HL-60/S4 treated with retinoic acid at 250 ng/mL for 4 days and 3 days (cell line): ENCODE results near the gene MYOG.

Experiments used
- in situ Hi-C: fragments of 300-500 bp; cut with MboI; formaldehyde crosslinking; loops from 2 replicates; pipeline ENCODE4 v1.7.0; 2022; ENCODE audit warnings: low sequenced_read_pairs

Gene MYOG

DNA sequence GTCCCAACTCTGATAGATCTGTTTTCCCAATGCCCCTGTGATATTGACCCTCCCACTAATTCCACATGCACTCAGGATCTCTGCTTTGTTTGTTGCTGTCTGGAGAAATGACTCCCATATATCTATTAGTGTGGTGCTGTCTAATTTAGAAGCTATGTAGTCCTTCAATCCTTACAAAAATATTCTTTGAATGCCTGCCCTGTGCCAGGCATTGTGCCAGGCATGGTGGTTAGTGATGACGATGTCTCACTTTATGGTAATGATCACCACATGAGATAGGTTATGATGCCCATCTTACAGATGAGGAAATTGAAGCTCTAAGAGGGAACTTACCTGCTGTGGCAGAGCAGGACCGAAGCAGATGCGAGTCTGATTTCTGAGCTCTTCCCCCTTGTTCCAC lies 12.9 kb downstream of the MYOG start:
- in situ Hi-C loops = no loop called here

GRCh38 chr1:203072002-203072602 lies 13.7 kb downstream of the MYOG start:
- in situ Hi-C loops = no loop called here

- in situ Hi-C loops = no loop called here
Measured at GRCh38 chr1:203069030-203069747, 16.6 kb downstream of the MYOG start.

DNA sequence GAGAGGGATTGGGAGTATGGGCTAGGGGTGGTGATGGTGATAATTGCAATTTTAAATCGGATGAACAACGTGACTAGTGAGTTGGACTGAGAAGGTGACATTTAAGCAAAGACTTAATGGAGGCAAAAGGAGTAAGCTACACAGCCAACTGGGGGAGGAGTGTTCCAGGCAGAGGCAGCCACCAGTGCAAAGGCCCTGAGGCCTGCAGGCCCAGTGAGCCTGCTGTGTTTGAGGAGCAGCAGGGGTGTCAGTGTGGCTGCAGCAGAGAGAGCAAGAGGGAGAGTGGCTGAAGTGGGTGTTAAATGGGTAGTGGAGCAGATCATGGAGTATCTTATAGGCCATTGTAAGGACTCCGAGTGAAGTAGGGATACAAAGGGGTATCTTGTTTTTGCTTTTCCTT lies 18.8 kb downstream of the MYOG start:
- in situ Hi-C loops = no loop called here

GRCh38 chr1:203065986-203066385 lies 19.8 kb downstream of the MYOG start:
- in situ Hi-C loops = no loop called here

- in situ Hi-C loops = no loop called here
Measured at GRCh38 chr1:203065191-203065590, 20.6 kb downstream of the MYOG start.

DNA sequence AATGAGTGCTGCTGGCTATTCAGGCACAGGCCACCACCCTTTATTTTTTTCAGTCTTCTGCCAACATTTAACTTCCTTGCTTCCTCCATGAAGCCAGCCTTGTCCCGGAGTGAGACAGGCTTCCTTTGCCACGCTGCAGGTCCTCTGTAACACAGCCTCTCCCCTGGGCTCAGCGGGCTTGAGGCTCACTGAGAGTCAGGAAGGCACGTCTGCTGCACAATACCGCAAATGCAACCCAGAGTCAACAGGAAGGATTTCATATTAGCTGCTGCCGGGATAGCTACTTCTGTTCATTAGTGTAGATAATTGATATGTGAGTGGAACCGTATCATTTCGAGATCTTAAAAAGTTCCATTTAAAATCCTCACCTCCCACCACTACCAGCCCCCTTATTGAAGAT lies 22.5 kb downstream of the MYOG start:
- in situ Hi-C loops = no loop called here

DNA sequence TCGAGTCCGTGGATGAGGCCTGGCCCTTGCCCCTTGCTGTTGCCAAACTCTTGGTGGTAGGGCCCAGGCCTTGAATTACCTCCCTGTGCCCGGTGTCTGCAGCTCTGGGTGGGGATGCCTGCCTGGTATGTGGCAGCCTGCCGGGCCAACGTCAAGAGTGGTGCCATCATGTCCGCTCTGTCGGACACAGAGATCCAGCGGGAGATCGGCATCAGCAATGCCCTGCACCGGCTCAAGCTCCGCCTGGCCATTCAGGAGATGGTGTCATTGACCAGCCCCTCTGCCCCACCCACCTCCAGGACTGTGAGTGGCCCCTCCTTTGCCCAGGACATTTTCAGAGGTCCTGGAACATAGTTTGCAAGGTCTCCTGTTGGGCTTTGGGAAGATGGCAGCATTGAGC lies 25.7 kb downstream of the MYOG start:
- in situ Hi-C loops = no loop called here

GRCh38 chr1:203059485-203059884 lies 26.3 kb downstream of the MYOG start:
- in situ Hi-C loops = no loop called here

GRCh38 chr1:203058676-203058935 lies 27.2 kb downstream of the MYOG start:
- in situ Hi-C loops = no loop called here

GRCh38 chr1:203057911-203058675 lies 27.7 kb downstream of the MYOG start:
- in situ Hi-C loops = no loop called here

DNA sequence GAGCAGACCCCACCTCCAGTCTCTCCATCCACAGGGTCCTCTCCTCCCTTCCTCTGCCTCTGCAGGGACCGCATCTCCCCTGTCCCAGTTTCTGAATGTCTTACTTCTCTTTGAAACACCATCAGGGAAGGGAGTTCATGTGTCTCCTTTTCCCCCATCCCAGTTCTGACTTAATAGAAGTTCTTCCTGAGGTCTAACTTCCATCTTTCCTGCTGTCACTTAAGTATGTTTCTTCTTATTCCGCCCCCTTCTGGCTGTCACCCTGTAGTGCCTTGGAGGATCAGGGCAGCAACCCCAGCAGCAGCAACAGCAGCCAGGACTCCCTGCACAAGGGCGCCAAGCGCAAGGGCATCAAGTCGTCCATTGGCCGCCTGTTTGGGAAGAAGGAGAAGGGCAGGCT lies 29.3 kb downstream of the MYOG start:
- in situ Hi-C loops = no loop called here

DNA sequence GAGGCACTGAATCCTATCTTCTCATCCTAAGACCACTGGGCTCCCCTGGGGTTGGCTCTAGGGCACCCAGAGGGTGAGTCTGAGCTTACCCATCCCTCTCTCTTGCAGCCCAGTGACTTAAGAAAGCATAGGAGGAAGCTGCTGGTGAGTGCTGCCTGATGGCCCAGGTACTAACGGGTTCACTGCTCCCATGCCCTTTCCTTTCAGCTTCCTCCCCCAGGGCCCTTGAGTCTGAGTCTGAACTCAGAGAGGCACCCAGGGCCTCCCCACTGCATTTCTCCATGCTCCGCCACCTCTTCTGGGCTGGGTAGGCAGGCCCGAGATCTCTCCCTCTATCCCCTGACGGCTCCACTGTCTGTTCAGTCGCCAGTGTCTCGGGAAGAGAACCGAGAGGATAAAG lies 29.8 kb downstream of the MYOG start:
- in situ Hi-C loops = no loop called here

- in situ Hi-C loops = no loop called here
Measured at GRCh38 chr1:203055161-203055799, 30.5 kb downstream of the MYOG start.

- in situ Hi-C loops = no loop called here
Measured at GRCh38 chr1:203054642-203055041, 31.2 kb downstream of the MYOG start.

DNA sequence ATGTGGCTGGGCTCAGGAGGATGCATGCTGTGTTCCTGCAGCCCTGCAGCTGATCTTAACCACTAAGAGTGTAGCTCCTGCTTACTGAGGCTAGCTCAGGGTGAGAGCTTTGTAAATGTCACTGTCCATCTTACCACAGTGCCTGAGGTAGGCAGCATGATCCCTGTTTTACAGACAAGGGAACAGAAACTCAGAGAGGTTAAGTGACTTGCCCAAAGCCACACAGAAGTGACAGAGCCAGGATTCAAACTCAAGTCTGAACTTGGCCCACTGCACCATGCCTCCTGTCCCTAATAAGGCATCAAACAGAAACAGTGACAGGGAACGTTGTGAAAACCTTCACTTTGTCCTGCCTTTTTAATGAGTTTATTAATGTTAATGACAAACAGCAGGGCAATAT lies 31.6 kb downstream of the MYOG start:
- in situ Hi-C loops = no loop called here

- in situ Hi-C loops = no loop called here
Measured at GRCh38 chr1:203052601-203053000, 33.2 kb downstream of the MYOG start.

DNA sequence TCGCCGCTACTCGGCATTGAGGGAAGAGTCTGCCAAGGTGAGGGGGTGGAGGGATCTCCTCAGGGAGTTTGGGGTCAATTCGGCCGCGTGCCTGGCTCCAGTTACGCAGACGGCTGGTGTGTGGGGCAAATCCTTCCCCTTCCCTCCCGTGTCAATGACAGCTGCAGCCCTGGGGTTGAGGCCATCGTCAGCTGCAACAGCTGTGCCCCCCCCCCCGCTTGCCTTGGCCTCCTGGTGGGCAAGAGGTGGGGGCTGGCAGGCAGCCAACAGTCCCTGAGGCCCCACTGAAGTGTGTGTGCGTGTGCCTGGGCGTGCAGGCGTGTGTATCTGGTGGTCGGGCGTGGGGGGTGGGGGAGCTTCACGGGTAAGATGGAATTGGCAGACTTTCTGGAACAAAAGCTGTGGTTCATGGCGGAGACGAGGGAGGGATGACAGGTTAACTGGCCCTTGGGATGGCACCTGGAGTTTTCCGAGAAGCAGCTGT lies 33.9 kb downstream of the MYOG start:
- in situ Hi-C loops = no loop called here

DNA sequence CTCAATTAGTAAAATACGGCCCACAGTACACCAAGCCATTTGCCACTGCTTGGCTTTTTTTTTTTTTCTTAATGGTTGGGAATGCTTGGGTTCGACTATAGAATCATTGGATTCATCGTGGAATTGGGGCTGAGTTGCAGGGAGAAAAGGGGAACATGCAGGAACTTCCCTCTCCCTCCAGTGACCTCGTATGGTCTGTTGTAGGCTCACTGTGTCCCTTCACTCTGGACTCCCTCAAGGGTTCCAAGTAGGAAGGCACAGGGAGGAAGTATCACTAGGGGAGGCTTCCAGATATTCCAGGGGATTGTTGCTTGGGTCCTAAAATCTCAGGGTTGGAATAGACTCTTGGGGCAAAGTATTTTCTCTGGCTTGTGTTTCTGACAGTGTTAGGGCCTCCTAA lies 35.0 kb downstream of the MYOG start:
- in situ Hi-C loops = no loop called here

DNA sequence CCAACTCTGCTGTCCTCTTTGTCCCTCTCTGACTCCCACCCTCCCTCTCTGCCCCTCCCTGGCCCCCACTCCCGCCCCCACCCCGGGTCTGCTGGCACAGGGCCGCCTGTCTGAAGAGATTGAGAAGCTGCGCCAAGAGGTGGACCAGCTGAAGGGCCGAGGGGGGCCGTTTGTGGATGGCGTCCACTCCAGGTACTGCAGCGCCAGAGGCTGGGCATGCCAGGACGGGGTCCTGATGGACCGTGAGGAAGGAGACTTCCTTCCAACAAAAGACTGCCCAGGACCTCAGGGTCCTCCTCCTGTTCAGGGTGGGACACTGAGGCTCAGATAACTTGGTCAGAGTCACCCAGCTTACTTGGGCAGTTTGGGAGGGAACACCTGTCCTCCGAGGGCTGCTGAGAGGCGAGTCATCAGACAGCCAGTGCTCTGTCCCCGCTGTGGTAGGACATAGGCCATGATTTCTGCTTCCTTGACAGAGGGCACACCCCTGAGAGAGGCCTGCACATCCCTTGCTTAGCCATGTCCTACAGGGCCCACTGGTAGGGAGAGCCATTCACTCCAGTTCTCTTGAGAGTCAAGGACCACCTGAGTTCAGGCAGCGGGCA lies 36.1 kb downstream of the MYOG start:
- in situ Hi-C loops = loop anchor here (25.0 kb wide), 2 partner anchors 438 to 1313 kb away; partner anchors contain the start of genes OPTC, PLEKHA6 and PRELP

DNA sequence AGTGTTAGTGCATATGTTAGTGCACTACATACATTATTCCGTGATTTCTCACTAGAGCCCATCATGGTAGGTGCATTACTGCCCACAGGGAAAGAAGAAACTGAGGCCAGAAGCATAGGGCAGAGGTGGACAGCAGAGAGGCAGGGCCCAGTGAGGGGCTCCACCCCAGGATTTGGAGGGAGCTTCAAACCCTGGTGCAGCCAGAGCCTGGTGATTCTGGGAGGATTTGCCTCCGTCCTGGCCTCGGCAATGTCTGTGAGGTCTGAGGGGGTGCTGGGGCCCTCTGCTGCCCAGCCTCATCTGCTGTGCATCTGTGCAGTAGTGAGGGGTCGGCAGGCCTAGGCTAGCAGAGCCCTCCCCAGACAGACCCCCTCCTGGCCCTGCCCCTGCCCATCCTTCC lies 36.7 kb downstream of the MYOG start:
- in situ Hi-C loops = loop anchor here (25.0 kb wide), 2 partner anchors 438 to 1313 kb away; partner anchors contain the start of genes OPTC, PLEKHA6 and PRELP
